Measurements from ENCODE around the gene NR6A1.

- TF ChIP-seq POLR2A (IDR thresholded peaks at IDR 0.05) (no peak), CTCF (IDR thresholded peaks at IDR 0.05) (no peak), EP300 (IDR thresholded peaks at IDR 0.05) (no peak)
Measured at GRCh38 chr9:124780060-124780756, 9.1 kb upstream of the NR6A1 start.
